ENCODE results near the gene KCNK5. TPM values are rescaled to one million over a fixed set of nuclear protein-coding genes. Genes with fewer than 3 reads are reported as not detected.

Gene KCNK5
- total RNA-seq, 2 donors from 2014 or later = 10.9 to 14.7 TPM

GRCh38 chr6:39167866-39168625 is 61.2 kb downstream of the KCNK5 start:
- DNase-seq (no peak), ATAC-seq (replicated peaks in 1 of 2) (no peak)
- Mint-ChIP-seq H3K27me3 (ENCODE audit: low read depth) (peaks cover 7% of the 10 kb centered on the region), H3K4me1 (ENCODE audit: low read depth) (peaks cover 8% of the 10 kb centered on the region), H3K36me3 (ENCODE audit: insufficient read depth in 2 of 2) (peaks cover 0 to 3% of the 10 kb centered on the region in 2 donors), H3K9me3 (peaks cover 0 to 2% of the 10 kb centered on the region in 2 donors), H3K27ac (no peak overlapping the region), H3K4me3 (no peak overlapping the region)

- peaks cover 7% of the 10 kb centered on the region for H3K27me3 Mint-ChIP-seq (ENCODE audit: low read depth)
- H3K9me3 Mint-ChIP-seq = peaks cover 0 to 2% of the 10 kb centered on the region in 2 donors
- peaks cover 0 to 3% of the 10 kb centered on the region in 2 donors for H3K36me3 Mint-ChIP-seq (ENCODE audit: insufficient read depth in 2 of 2)
- no peak overlapping the region for H3K4me3 Mint-ChIP-seq
- H3K27ac Mint-ChIP-seq = no peak overlapping the region
- DNase-seq (no peak), ATAC-seq (replicated peaks in 1 of 2) (no peak)
- H3K4me1 Mint-ChIP-seq (ENCODE audit: low read depth) = peaks cover 8% of the 10 kb centered on the region
Measured at GRCh38 chr6:39167321-39167720, 62.0 kb downstream of the KCNK5 start.

GRCh38 chr6:39166912-39167290 is 62.4 kb downstream of the KCNK5 start:
- no peak for DNase-seq
- Mint-ChIP-seq H3K4me3 (no peak overlapping the region), H3K36me3 (ENCODE audit: insufficient read depth in 2 of 2) (peaks cover 0 to 3% of the 10 kb centered on the region in 2 donors), H3K27ac (no peak overlapping the region), H3K4me1 (ENCODE audit: low read depth) (peaks cover 8% of the 10 kb centered on the region), H3K27me3 (ENCODE audit: low read depth) (peaks cover 7% of the 10 kb centered on the region), H3K9me3 (peaks cover 0 to 2% of the 10 kb centered on the region in 2 donors)
- no peak for ATAC-seq (replicated peaks in 1 of 2)

GRCh38 chr6:39166189-39166911 is 62.9 kb downstream of the KCNK5 start:
- ATAC-seq (replicated peaks in 1 of 2) = peak; percentile 87 to 90
- Mint-ChIP-seq H3K36me3 (ENCODE audit: insufficient read depth in 2 of 2) (peaks cover 0 to 3% of the 10 kb centered on the region in 2 donors), H3K9me3 (no peaks in the 10 kb centered on the region), H3K27me3 (ENCODE audit: low read depth) (peaks cover 7% of the 10 kb centered on the region), H3K27ac (no peak overlapping the region), H3K4me3 (no peak overlapping the region), H3K4me1 (ENCODE audit: low read depth) (peaks cover 8% of the 10 kb centered on the region)
- DNase-seq = peak; percentile 87 to 90

GRCh38 chr6:39157511-39157910 is 71.8 kb downstream of the KCNK5 start:
- H3K4me3 Mint-ChIP-seq = peak overlapping the region in 1 of 2 donors; percentile 18
- peaks cover 0 to 2% of the 10 kb centered on the region in 2 donors for H3K9me3 Mint-ChIP-seq
- DNase-seq = no peak
- peaks cover 4 to 10% of the 10 kb centered on the region in 2 donors for H3K36me3 Mint-ChIP-seq (ENCODE audit: insufficient read depth in 2 of 2)
- H3K27me3 Mint-ChIP-seq (ENCODE audit: low read depth) = no peaks in the 10 kb centered on the region
- no peak for ATAC-seq (replicated peaks in 1 of 2)
- H3K4me1 Mint-ChIP-seq (ENCODE audit: low read depth) = peaks cover 38% of the 10 kb centered on the region
- H3K27ac Mint-ChIP-seq = no peak overlapping the region

GRCh38 chr6:39156801-39157200 is 72.5 kb downstream of the KCNK5 start:
- Mint-ChIP-seq H3K4me1 (ENCODE audit: low read depth) (peaks cover 45% of the 10 kb centered on the region), H3K36me3 (ENCODE audit: insufficient read depth in 2 of 2) (peaks cover 4 to 10% of the 10 kb centered on the region in 2 donors), H3K9me3 (peaks cover 0 to 2% of the 10 kb centered on the region in 2 donors), H3K4me3 (peak overlapping the region in 1 of 2 donors; percentile 7), H3K27ac (no peak overlapping the region), H3K27me3 (ENCODE audit: low read depth) (no peaks in the 10 kb centered on the region)
- DNase-seq = no peak
- ATAC-seq (replicated peaks in 1 of 2) = no peak

GRCh38 chr6:39154705-39155104 is 74.6 kb downstream of the KCNK5 start:
- peak overlapping the region; percentile 22 for H3K27ac Mint-ChIP-seq
- H3K36me3 Mint-ChIP-seq (ENCODE audit: insufficient read depth in 2 of 2) = peaks cover under 1 to 6% of the 10 kb centered on the region in 2 donors
- H3K4me1 Mint-ChIP-seq (ENCODE audit: low read depth) = peaks cover 58% of the 10 kb centered on the region
- peaks cover 0 to 2% of the 10 kb centered on the region in 2 donors for H3K9me3 Mint-ChIP-seq
- H3K4me3 Mint-ChIP-seq = peak overlapping the region in 1 of 2 donors; percentile 10
- ATAC-seq (replicated peaks in 1 of 2) = no peak
- DNase-seq = no peak
- H3K27me3 Mint-ChIP-seq (ENCODE audit: low read depth) = peaks cover 2% of the 10 kb centered on the region

- Mint-ChIP-seq H3K27ac (peak overlapping the region; percentile 1), H3K4me1 (ENCODE audit: low read depth) (peaks cover 64% of the 10 kb centered on the region), H3K27me3 (ENCODE audit: low read depth) (peaks cover 8% of the 10 kb centered on the region), H3K9me3 (no peaks in the 10 kb centered on the region), H3K36me3 (ENCODE audit: insufficient read depth in 2 of 2) (peaks cover 0 to 3% of the 10 kb centered on the region in 2 donors), H3K4me3 (peak overlapping the region; percentile 0 to 6)
- DNase-seq (peak; percentile 46 to 60), ATAC-seq (replicated peaks in 1 of 2) (peak; percentile 93 to 97)
Measured at GRCh38 chr6:39153766-39154397, 75.4 kb downstream of the KCNK5 start.

GRCh38 chr6:39152262-39152661 is 77.0 kb downstream of the KCNK5 start:
- H3K36me3 Mint-ChIP-seq (ENCODE audit: insufficient read depth in 2 of 2) = no peaks in the 10 kb centered on the region
- peaks cover 8% of the 10 kb centered on the region for H3K27me3 Mint-ChIP-seq (ENCODE audit: low read depth)
- H3K4me1 Mint-ChIP-seq (ENCODE audit: low read depth) = peaks cover 62% of the 10 kb centered on the region
- no peak for DNase-seq
- H3K4me3 Mint-ChIP-seq = peak overlapping the region; percentile 11 to 27
- no peaks in the 10 kb centered on the region for H3K9me3 Mint-ChIP-seq
- no peak overlapping the region for H3K27ac Mint-ChIP-seq
- no peak for ATAC-seq (replicated peaks in 1 of 2)

- Mint-ChIP-seq H3K36me3 (ENCODE audit: insufficient read depth in 2 of 2) (no peaks in the 10 kb centered on the region), H3K27ac (no peak overlapping the region), H3K9me3 (no peaks in the 10 kb centered on the region), H3K4me1 (ENCODE audit: low read depth) (peaks cover 63% of the 10 kb centered on the region), H3K4me3 (no peak overlapping the region), H3K27me3 (ENCODE audit: low read depth) (peaks cover 8% of the 10 kb centered on the region)
- DNase-seq (no peak), ATAC-seq (replicated peaks in 1 of 2) (no peak)
Measured at GRCh38 chr6:39151211-39151610, 78.1 kb downstream of the KCNK5 start.

GRCh38 chr6:39144481-39145173 is 84.6 kb downstream of the KCNK5 start:
- Mint-ChIP-seq H3K4me1 (ENCODE audit: low read depth) (peaks cover 38% of the 10 kb centered on the region), H3K4me3 (no peak overlapping the region), H3K36me3 (ENCODE audit: insufficient read depth in 2 of 2) (peaks cover 2 to 11% of the 10 kb centered on the region in 2 donors), H3K27me3 (ENCODE audit: low read depth) (peaks cover 13% of the 10 kb centered on the region), H3K9me3 (peaks cover 0 to 7% of the 10 kb centered on the region in 2 donors), H3K27ac (no peak overlapping the region)
- DNase-seq (no peak), ATAC-seq (replicated peaks in 1 of 2) (no peak)

GRCh38 chr6:39143238-39143930 is 85.9 kb downstream of the KCNK5 start:
- no peak overlapping the region for H3K27ac Mint-ChIP-seq
- H3K4me1 Mint-ChIP-seq (ENCODE audit: low read depth) = peaks cover 33% of the 10 kb centered on the region
- H3K4me3 Mint-ChIP-seq = peak overlapping the region; percentile 43 to 60
- peaks cover 2 to 15% of the 10 kb centered on the region in 2 donors for H3K36me3 Mint-ChIP-seq (ENCODE audit: insufficient read depth in 2 of 2)
- peak in 1 of 2 donors; percentile 31 for DNase-seq
- peaks cover 8% of the 10 kb centered on the region for H3K27me3 Mint-ChIP-seq (ENCODE audit: low read depth)
- H3K9me3 Mint-ChIP-seq = peaks cover 0 to 7% of the 10 kb centered on the region in 2 donors
- peak; percentile 52 to 59 for ATAC-seq (replicated peaks in 1 of 2)

All from activated T-cell treated with anti-CD3 and anti-CD28 coated beads, Interleukin-2, amount 50 U/mL, for 72 hours (primary cell).